Endothelial cell of umbilical vein (primary cell): Measurements from ENCODE around the gene PARD6G. TPM values are rescaled to one million over a fixed set of nuclear protein-coding genes. Genes with fewer than 3 reads are reported as not detected.

Experiments used
- BruUV-seq: library from RNA; stranded (reverse); fragments of 400-500 nt; replicated peaks from 2 replicates; lab custom pipeline; 2021; lab: Mats Ljungman, UMichigan
- CTCF ChIA-PET: fragments of 300-600, 350-600 bp; sonication (Branson Sonifier 250); formaldehyde crosslinking; loops from one replicate; lab custom pipeline; 2021; ENCODE audit warnings: antibody characterized with exemption, inconsistent platforms; lab: Charles Lee
- POLR2A ChIA-PET: fragments of 300-600, 350-600 bp; sonication (Branson Sonifier 250); formaldehyde crosslinking; loops from one replicate; lab custom pipeline; 2021; ENCODE audit warnings: antibody characterized with exemption, inconsistent platforms; lab: Charles Lee
- DNase-seq: peaks from one replicate; pipeline ENCODE4 v3.0.0-alpha.2; 2011; ENCODE audit warnings: low read depth, low spot score
- FAIRE-seq: peaks from 2 replicates; lab custom pipeline; 2011; peaks lifted over from hg19 to GRCh38; lab: Jason Lieb, UNC
- H2AFZ ChIP-seq: 2 replicates; pipeline ENCODE4 v1.6.0; 2012; ENCODE audit warnings: low read depth, low read length, control low read depth, inconsistent platforms
- H3K27ac ChIP-seq: 2 replicates; pipeline ENCODE4 v1.5.1; 2011; ENCODE audit warnings: low read depth, mild to moderate bottlenecking, control low read depth, low read length, moderate library complexity; ENCODE audit not compliant: insufficient read depth
- H3K27me3 ChIP-seq, 2 experiments: 2 replicates each; pipeline versions ENCODE4 v1.6.0 to v1.6.1; 2011; ENCODE audit warnings: low read length in 2 of 2, mixed read lengths in 1 of 2; ENCODE audit not compliant: control insufficient read depth in 2 of 2, insufficient read depth in 2 of 2
- H3K36me3 ChIP-seq, 2 experiments: 2 replicates in 1 of 2; 3 replicates in 1 of 2; pipeline ENCODE4 v1.5.1; 2011; ENCODE audit warnings: low read length in 2 of 2, mild to moderate bottlenecking in 1 of 2, moderate library complexity in 1 of 2; ENCODE audit not compliant: control insufficient read depth in 2 of 2, insufficient read depth in 2 of 2; ENCODE audit errors: extremely low read depth in 1 of 2
- H3K4me1 ChIP-seq: 3 replicates; pipeline ENCODE4 v1.5.1; 2011; ENCODE audit warnings: mild to moderate bottlenecking, low read length; ENCODE audit not compliant: control insufficient read depth, insufficient read depth; ENCODE audit errors: extremely low read depth
- H3K4me2 ChIP-seq: 2 replicates; pipeline ENCODE4 v1.6.1; 2011; ENCODE audit warnings: low read length, control low read depth, mixed read lengths; ENCODE audit not compliant: insufficient read depth
- H3K4me3 ChIP-seq, 3 experiments: fragments of 200-600 bp in 1 of 3; sonication (generic), shearing (Covaris generic) in 1 of 3; replicated peaks in 1 of 3; 2 replicates each; pipeline ENCODE4 v1.5.1; 2011 to 2016; ENCODE audit warnings: control low read depth in 3 of 3, low read length in 3 of 3, mild to moderate bottlenecking in 2 of 3, inconsistent platforms in 1 of 3, low read depth in 1 of 3, moderate library complexity in 1 of 3; ENCODE audit not compliant: insufficient read depth in 1 of 3
- H3K79me2 ChIP-seq: 2 replicates; pipeline ENCODE4 v1.6.0; 2012; ENCODE audit warnings: low read length, inconsistent platforms; ENCODE audit not compliant: control insufficient read depth, insufficient read depth
- H3K9ac ChIP-seq: replicated peaks from 2 replicates; pipeline ENCODE3; 2011; ENCODE audit warnings: low read length, control low read depth; ENCODE audit not compliant: insufficient read depth; ENCODE audit errors: extremely low read depth
- H3K9me1 ChIP-seq: replicated peaks from 3 replicates; pipeline ENCODE4 v1.6.0; 2011; ENCODE audit warnings: mild to moderate bottlenecking, low read length; ENCODE audit not compliant: control insufficient read depth, insufficient read depth; ENCODE audit errors: extremely low read depth
- H3K9me3 ChIP-seq: replicated peaks from 2 replicates; pipeline ENCODE4 v1.5.1; 2012; ENCODE audit warnings: low read length, inconsistent platforms; ENCODE audit not compliant: control insufficient read depth, insufficient read depth
- H4K20me1 ChIP-seq: replicated peaks from 2 replicates; pipeline ENCODE3; 2011; ENCODE audit warnings: mild to moderate bottlenecking, low read length; ENCODE audit not compliant: control insufficient read depth, insufficient read depth; ENCODE audit errors: extremely low read depth
- CTCF ChIP-seq, 2 donors: IDR thresholded peaks; 1 replicate in 1 of 2; 2 replicates in 1 of 2; pipeline ENCODE4 v1.5.1; 2011; ENCODE audit warnings: low read length in 2 of 2, mild to moderate bottlenecking in 2 of 2, moderate library complexity in 2 of 2, control low read depth in 1 of 2, inconsistent platforms in 1 of 2, low read depth in 1 of 2; ENCODE audit not compliant: insufficient read depth in 1 of 2; ENCODE audit errors: extremely low read depth in 1 of 2
- EZH2 ChIP-seq: IDR thresholded peaks from 2 replicates; pipeline ENCODE4 v1.6.1; 2012; ENCODE audit warnings: borderline replicate concordance, low read depth, mild to moderate bottlenecking, moderate library complexity, low read length, inconsistent platforms; ENCODE audit not compliant: severe bottlenecking
- FOS ChIP-seq: IDR thresholded peaks from 2 replicates; pipeline ENCODE4 v1.6.1; 2011; ENCODE audit warnings: mild to moderate bottlenecking, low read length, moderate library complexity, borderline replicate concordance; ENCODE audit not compliant: insufficient read depth
- GATA2 ChIP-seq: IDR thresholded peaks from 2 replicates; pipeline ENCODE4 v1.7.0; 2011; ENCODE audit warnings: low read depth, mild to moderate bottlenecking, moderate library complexity, mixed read lengths, low read length; ENCODE audit not compliant: insufficient read length, insufficient read depth
- JUN ChIP-seq: IDR thresholded peaks from 2 replicates; pipeline ENCODE4 v1.6.1; 2011; ENCODE audit warnings: borderline replicate concordance, low read depth; ENCODE audit not compliant: insufficient read length, insufficient read depth
- MAX ChIP-seq: IDR thresholded peaks from 2 replicates; pipeline ENCODE4 v1.6.1; 2011; ENCODE audit not compliant: insufficient read depth, insufficient read length
- MYC ChIP-seq: IDR thresholded peaks from one replicate; pipeline ENCODE4 v1.6.1; 2011; ENCODE audit warnings: mild to moderate bottlenecking, low read depth, low read length
- POLR2A ChIP-seq: IDR thresholded peaks from 2 replicates; pipeline ENCODE4 v1.6.1; 2012; ENCODE audit warnings: low read depth, mild to moderate bottlenecking, control low read depth, low read length
- POLR2AphosphoS5 ChIP-seq: IDR thresholded peaks from 2 replicates; pipeline ENCODE4 v1.6.1; 2012; ENCODE audit warnings: low read depth, mild to moderate bottlenecking, control low read depth, low read length, moderate library complexity; ENCODE audit not compliant: insufficient read depth
- dilution Hi-C: fragments of 300-500 bp; cut with MboI; formaldehyde crosslinking; loops from one replicate; pipeline ENCODE4 v1.15.0; 2019; ENCODE audit warnings: low sequenced_read_pairs; ENCODE audit not compliant: extremely low pct_ligation_motif_present
- intact Hi-C: fragments of 100-400 bp; cut with micrococcal nuclease; formaldehyde crosslinking; loops from one replicate; pipeline ENCODE4 v1.10.0; 2022
- polyA plus RNA-seq, 4 experiments: library from polyadenylated mRNA; depleted of rRNA in 3 of 4; stranded (reverse) in 3 of 4; unstranded in 1 of 4; fragments of >200 nt; gene quantifications; 2 replicates each; pipeline versions ENCODE4 v1.2.1 to v1.2.3, GENCODE V29; 2011 to 2012; ENCODE audit warnings: missing spikeins in 1 of 4
- total RNA-seq: library from RNA; stranded (reverse); gene quantifications from 2 replicates; pipeline ENCODE4 v1.2.3, GENCODE V29; 2021

PARD6G gene
- total and polyA plus RNA-seq, 2 donors (not counting 3 experiments of a cell fraction or from before 2014, with no cell fraction given) = 1.2 to 1.8 TPM

- FAIRE-seq = no peak
- BruUV-seq = no TSS peak
- Histone ChIP-seq H3K4me1 (peaks cover 8% of the 10 kb centered on the region), H3K4me2 (no peak overlapping the region), H3K9me3 (no peaks in the 10 kb centered on the region), H3K9ac (no peak overlapping the region), H3K79me2 (peaks cover 35% of the 10 kb centered on the region), H3K27ac (no peak overlapping the region), H3K36me3 (no peaks in the 10 kb centered on the region), H4K20me1 (no peaks in the 10 kb centered on the region), H3K27me3 (peaks cover 0 to 8% of the 10 kb centered on the region in 2 experiments), H2AFZ (no peak overlapping the region), H3K9me1 (no peaks in the 10 kb centered on the region), H3K4me3 (no peak overlapping the region)
- intact Hi-C loops = loop anchor here (2.0 kb wide), 1 partner anchor 429 kb away; the partner anchor contains the start of gene CTDP1
- TF ChIP-seq EZH2 (no peak), MAX (no peak), POLR2A (no peak), POLR2AphosphoS5 (no peak), JUN (no peak), MYC (no peak), FOS (no peak), GATA2 (no peak), CTCF (IDR thresholded peaks at IDR 0.05; ENCODE audit: extremely low read depth in 1 of 2, insufficient read depth in 1 of 2, low read depth in 1 of 2, low read length in 2 of 2) (no peak)
- DNase-seq = no peak
- dilution Hi-C loops = no loop called here
- ChIA-PET CTCF (interaction anchor here (2.1 kb wide), 1 partner anchor 51 kb away, joined by 10 read pairs; no protein-coding TSS in a partner anchor), POLR2A (interaction anchor here (0.6 to 1.1 kb wide), 2 partner anchors 73 to 144 kb away, joined by 5 to 9 read pairs; partner anchors contain the start of genes HSBP1L1 and RBFA)
Observed at GRCh38 chr18:80108121-80108536, 139.2 kb downstream of the PARD6G start.
